ENCODE data around the gene PDCD1.

DNA sequence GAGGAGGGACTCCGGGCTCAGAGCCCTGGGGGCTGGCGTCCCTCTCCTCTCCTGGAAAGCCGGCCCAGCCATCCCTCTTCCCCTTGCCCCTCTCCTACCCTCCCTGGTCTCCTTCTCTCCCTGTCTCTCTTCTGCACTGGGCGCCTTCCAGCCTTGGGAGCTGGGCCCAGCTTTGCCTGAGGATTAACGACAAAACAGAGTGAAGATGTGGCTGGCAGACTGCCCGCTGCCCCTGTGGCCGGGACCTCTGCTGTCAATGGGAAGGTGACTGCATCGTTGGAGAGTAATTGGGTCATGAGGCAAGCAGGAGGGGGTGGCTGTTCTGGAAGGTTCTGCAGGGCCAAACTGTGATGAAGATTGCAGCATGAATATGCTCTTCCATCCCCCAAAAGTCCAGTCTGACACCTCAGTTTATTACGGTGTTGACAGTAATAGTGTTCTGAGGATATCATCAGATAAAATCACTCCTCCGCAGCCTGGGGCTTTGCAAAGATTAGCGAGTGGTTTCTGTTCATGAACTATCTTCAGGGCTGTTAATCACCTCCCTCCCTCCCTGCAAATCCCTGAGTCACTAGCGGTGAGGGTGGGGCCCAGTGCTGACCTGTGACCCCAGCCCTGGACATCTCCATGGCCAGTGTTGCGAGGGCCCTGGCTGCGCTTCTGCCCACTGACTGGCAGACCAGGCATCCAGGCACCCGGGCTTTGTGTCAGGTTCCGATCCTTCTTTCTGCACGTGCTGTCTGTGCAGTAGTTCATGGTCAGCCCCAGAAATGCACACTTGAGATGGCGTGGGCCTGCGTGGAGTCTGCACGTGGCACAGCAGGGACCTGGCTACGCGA, 33.8 kb upstream of the PDCD1 start:
- TF ChIP-seq, protein P1, sequence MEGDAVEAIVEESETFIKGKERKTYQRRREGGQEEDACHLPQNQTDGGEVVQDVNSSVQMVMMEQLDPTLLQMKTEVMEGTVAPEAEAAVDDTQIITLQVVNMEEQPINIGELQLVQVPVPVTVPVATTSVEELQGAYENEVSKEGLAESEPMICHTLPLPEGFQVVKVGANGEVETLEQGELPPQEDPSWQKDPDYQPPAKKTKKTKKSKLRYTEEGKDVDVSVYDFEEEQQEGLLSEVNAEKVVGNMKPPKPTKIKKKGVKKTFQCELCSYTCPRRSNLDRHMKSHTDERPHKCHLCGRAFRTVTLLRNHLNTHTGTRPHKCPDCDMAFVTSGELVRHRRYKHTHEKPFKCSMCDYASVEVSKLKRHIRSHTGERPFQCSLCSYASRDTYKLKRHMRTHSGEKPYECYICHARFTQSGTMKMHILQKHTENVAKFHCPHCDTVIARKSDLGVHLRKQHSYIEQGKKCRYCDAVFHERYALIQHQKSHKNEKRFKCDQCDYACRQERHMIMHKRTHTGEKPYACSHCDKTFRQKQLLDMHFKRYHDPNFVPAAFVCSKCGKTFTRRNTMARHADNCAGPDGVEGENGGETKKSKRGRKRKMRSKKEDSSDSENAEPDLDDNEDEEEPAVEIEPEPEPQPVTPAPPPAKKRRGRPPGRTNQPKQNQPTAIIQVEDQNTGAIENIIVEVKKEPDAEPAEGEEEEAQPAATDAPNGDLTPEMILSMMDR (conservative IDR thresholded peaks at IDR 0.05 in 1 of 2, IDR thresholded peaks at IDR 0.05 in 1 of 2; ENCODE audit: low read depth in 1 of 2, low read length in 2 of 2): no peak
- no peak for TF ChIP-seq EZH2 (IDR thresholded peaks at IDR 0.05; ENCODE audit: low read length, missing control alignments)
